ENCODE data around the gene BSG. TPM values are rescaled to one million over a fixed set of nuclear protein-coding genes. Genes with fewer than 3 reads are reported as not detected.
A peak's percentile ranks its signal among the peaks of the same experiment; 100 is the strongest.

The BSG gene
- total and polyA plus RNA-seq, 9 of the 15 experiments (the other 6 are each of a cell fraction or from before 2014, with no cell fraction given): 4.6 to 495 (median 187) TPM

DNA sequence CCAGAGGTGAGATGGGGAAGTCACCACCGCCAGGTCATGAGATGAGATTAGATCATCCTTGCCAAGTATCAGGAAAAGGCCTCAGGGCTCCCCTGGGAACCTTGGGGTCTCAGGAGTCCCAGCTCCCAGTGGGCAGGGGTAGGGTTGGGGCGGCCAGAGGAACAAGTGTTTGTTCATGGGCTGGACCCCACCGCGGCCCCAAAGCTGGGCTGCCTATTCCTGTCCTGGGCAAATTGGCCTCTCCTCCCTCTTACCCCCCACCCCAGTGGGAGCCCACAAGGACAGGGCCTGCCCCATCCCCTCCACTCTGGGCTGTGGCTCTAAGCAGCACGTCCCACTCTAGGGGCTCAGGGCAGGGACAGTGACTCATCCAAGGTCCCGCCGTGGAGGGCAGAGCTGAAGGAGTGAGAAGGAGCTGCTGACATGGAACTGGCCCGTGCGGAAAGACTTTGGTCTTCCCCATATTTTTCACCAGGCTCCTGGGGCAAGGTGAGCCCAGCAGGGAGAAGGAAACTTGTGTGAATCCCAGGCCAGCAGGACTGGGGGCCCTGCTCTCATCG is 13.2 kb downstream of the BSG start:
- in situ Hi-C loops (cut with MboI) (no loop called here), intact Hi-C loops (cut with micrococcal nuclease) (loop anchor here (10.0 kb wide), 2 partner anchors 51 to 149 kb away; partner anchors contain the start of gene CDC34)
- Histone ChIP-seq H3K27me3 (ENCODE audit: control insufficient read depth in 2 of 2, insufficient read depth in 2 of 2, low read length in 2 of 2) (peaks cover 0 to under 1% of the 10 kb centered on the region in 2 experiments; a peak in 1 of 5 replicates), H3K4me2 (ENCODE audit: insufficient read depth, low read length) (no peak overlapping the region), H3K9me3 (replicated peaks; ENCODE audit: control insufficient read depth, insufficient read depth, low read depth, low read length) (no peaks in the 10 kb centered on the region), H3K9ac (ENCODE audit: insufficient read depth in 1 of 2, low read depth in 2 of 2, low read length in 2 of 2) (peak overlapping the region in 1 of 2 experiments; percentile 12; a peak in 1 of 4 replicates), H3K4me3 (no peak overlapping the region), H4K20me1 (replicated peaks; ENCODE audit: control insufficient read depth, insufficient read depth, low read length) (peaks cover 23% of the 10 kb centered on the region), H3K4me1 (replicated peaks in 1 of 2; ENCODE audit: control insufficient read depth in 2 of 2, insufficient read depth in 2 of 2, low read length in 2 of 2) (peaks cover 3 to 84% of the 10 kb centered on the region in 2 experiments; a peak in 3 of 5 replicates), H3K9me1 (ENCODE audit: control insufficient read depth, insufficient read depth, low read length) (no peaks in the 10 kb centered on the region), H3K36me3 (ENCODE audit: control insufficient read depth, insufficient read depth, low read length) (peaks cover 26% of the 10 kb centered on the region; the same call in 1 of the 3 replicates), H2AFZ (ENCODE audit: low read depth, low read length) (no peak overlapping the region), H3K79me2 (ENCODE audit: control insufficient read depth, insufficient read depth, low read length) (no peaks in the 10 kb centered on the region), H3K27ac (ENCODE audit: extremely low read depth, low read depth, low read length) (no peak overlapping the region)
- no peak for ATAC-seq
- no peak for FAIRE-seq
- no TSS peak for BruUV-seq (replicated peaks)
- ChIA-PET POLR2A (interaction anchor here (0.7 to 3.1 kb wide), 7 partner anchors 11 to 148 kb away, joined by 3 to 41 read pairs (median 5); partner anchors contain the start of gene CDC34), CTCF (ENCODE audit: low intra/inter-chr PET ratio) (no interaction called here)
- DNase-seq (ENCODE audit: extremely low read depth in 1 of 4, low spot score in 3 of 4): peak in 1 of 4 experiments; percentile 37
- WGBS (ENCODE audit: insufficient coverage, low coverage, missing lambda C conversion rate): 22% methylated on average over 6 of the region's 10 CpGs
- TF ChIP-seq SIX5 (IDR thresholded peaks at IDR 0.05; ENCODE audit: borderline replicate concordance in 1 of 2, insufficient read depth in 1 of 2, low read depth in 1 of 2, low read length in 2 of 2): no peak
- TF ChIP-seq BRD4 (IDR thresholded peaks at IDR 0.05): no peak
- TF ChIP-seq, protein P1, sequence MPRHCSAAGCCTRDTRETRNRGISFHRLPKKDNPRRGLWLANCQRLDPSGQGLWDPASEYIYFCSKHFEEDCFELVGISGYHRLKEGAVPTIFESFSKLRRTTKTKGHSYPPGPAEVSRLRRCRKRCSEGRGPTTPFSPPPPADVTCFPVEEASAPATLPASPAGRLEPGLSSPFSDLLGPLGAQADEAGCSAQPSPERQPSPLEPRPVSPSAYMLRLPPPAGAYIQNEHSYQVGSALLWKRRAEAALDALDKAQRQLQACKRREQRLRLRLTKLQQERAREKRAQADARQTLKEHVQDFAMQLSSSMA (CRISPR knock-in tag; IDR thresholded peaks at IDR 0.05): no peak
- no peak for TF ChIP-seq PURB (CRISPR knock-in tag; IDR thresholded peaks at IDR 0.05; ENCODE audit: low read depth)
- TF ChIP-seq, protein P2, sequence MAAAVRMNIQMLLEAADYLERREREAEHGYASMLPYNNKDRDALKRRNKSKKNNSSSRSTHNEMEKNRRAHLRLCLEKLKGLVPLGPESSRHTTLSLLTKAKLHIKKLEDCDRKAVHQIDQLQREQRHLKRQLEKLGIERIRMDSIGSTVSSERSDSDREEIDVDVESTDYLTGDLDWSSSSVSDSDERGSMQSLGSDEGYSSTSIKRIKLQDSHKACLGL (CRISPR knock-in tag; IDR thresholded peaks at IDR 0.05; ENCODE audit: borderline replicate concordance, poor library complexity, severe bottlenecking): no peak
- no peak for TF ChIP-seq GABPB2 (CRISPR knock-in tag; conservative IDR thresholded peaks at IDR 0.05)
- peak; percentile 47 for TF ChIP-seq POLR2G (IDR thresholded peaks at IDR 0.05; ENCODE audit: low read depth, low read length)
- no peak for TF ChIP-seq FUS (optimal IDR thresholded peaks at IDR 0.05; ENCODE audit: low read depth, low read length)
- TF ChIP-seq ZNF263 (CRISPR knock-in tag; IDR thresholded peaks at IDR 0.05; ENCODE audit: borderline replicate concordance): peak; percentile 30; the same call in 1 of the 2 replicates
- TF ChIP-seq HDGF (IDR thresholded peaks at IDR 0.05): no peak
- TF ChIP-seq NR2F6 (CRISPR knock-in tag; IDR thresholded peaks at IDR 0.05): no peak
- peak; percentile 54; the same call in 1 of the 2 replicates for TF ChIP-seq KAT7 (CRISPR knock-in tag; IDR thresholded peaks at IDR 0.05; ENCODE audit: borderline replicate concordance)
- TF ChIP-seq, protein P3, sequence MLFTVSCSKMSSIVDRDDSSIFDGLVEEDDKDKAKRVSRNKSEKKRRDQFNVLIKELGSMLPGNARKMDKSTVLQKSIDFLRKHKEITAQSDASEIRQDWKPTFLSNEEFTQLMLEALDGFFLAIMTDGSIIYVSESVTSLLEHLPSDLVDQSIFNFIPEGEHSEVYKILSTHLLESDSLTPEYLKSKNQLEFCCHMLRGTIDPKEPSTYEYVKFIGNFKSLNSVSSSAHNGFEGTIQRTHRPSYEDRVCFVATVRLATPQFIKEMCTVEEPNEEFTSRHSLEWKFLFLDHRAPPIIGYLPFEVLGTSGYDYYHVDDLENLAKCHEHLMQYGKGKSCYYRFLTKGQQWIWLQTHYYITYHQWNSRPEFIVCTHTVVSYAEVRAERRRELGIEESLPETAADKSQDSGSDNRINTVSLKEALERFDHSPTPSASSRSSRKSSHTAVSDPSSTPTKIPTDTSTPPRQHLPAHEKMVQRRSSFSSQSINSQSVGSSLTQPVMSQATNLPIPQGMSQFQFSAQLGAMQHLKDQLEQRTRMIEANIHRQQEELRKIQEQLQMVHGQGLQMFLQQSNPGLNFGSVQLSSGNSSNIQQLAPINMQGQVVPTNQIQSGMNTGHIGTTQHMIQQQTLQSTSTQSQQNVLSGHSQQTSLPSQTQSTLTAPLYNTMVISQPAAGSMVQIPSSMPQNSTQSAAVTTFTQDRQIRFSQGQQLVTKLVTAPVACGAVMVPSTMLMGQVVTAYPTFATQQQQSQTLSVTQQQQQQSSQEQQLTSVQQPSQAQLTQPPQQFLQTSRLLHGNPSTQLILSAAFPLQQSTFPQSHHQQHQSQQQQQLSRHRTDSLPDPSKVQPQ (CRISPR knock-in tag; IDR thresholded peaks at IDR 0.05; ENCODE audit: borderline replicate concordance): no peak
- TF ChIP-seq ZNF253 (CRISPR knock-in tag; conservative IDR thresholded peaks at IDR 0.05): no peak
- no peak for TF ChIP-seq ESRRA (IDR thresholded peaks at IDR 0.05; ENCODE audit: borderline replicate concordance, low read depth)
- no peak for TF ChIP-seq NONO (IDR thresholded peaks at IDR 0.05; ENCODE audit: low read depth in 2 of 2, low read length in 1 of 2)
- no peak for TF ChIP-seq SLC30A9 (CRISPR knock-in tag; IDR thresholded peaks at IDR 0.05)
